Subcutaneous adipose tissue (tissue), 4 donors: ENCODE measurements around the gene MDGA2. TPM values are rescaled to one million over a fixed set of nuclear protein-coding genes. Genes with fewer than 3 reads are reported as not detected.

Source experiments
- CTCF ChIP-seq: fragments of 450-650 bp; IDR thresholded peaks from one replicate; pipeline ENCODE4 v1.5.1; 2016; ENCODE audit warnings: low read depth, mild to moderate bottlenecking, control low read depth, antibody characterized with exemption, moderate library complexity
- total RNA-seq, 4 donors: library from RNA; depleted of rRNA; stranded (reverse); fragments of >200 nt; gene quantifications; one replicate each; pipeline ENCODE4 v1.1.0, GENCODE V29; 2016

The MDGA2 gene
- total RNA-seq, 4 donors from 2014 or later, result 1.1 TPM; not detected in 3

GRCh38 chr14:47322751-47323150, 352.7 kb downstream of the MDGA2 start:
- TF ChIP-seq CTCF, result no peak

- no peak for TF ChIP-seq CTCF
Observed at GRCh38 chr14:47302121-47302520, 373.3 kb downstream of the MDGA2 start.

- no peak for TF ChIP-seq CTCF
Observed at GRCh38 chr14:47300796-47301195, 374.6 kb downstream of the MDGA2 start.

- TF ChIP-seq CTCF, result no peak
Observed at GRCh38 chr14:47297374-47297773, 378.0 kb downstream of the MDGA2 start.

GRCh38 chr14:47284283-47284682, 391.1 kb downstream of the MDGA2 start:
- no peak for TF ChIP-seq CTCF

GRCh38 chr14:47278233-47278842, 397.1 kb downstream of the MDGA2 start:
- no peak for TF ChIP-seq CTCF

- TF ChIP-seq CTCF, result no peak
Observed at GRCh38 chr14:47277703-47278102, 397.7 kb downstream of the MDGA2 start.
